GM23338 (cell line): Measurements from ENCODE around the gene ATP9B. TPM values are rescaled to one million over a fixed set of nuclear protein-coding genes. Genes with fewer than 3 reads are reported as not detected.

Experiments
- ATAC-seq: fragments of 200-7000 bp; cut with Tn5 transposase; 3 replicates; pipeline ENCODE4 v1.9.1; 2020
- DNase-seq: peaks from one replicate; pipeline ENCODE4 v3.0.0-alpha.2; 2015; ENCODE audit warnings: low spot score
- H2AFZ ChIP-seq: fragments of 200-600 bp; sonication (generic); 2 replicates; pipeline ENCODE4 v1.8.0; 2016; ENCODE audit warnings: antibody characterized with exemption, mild to moderate bottlenecking, moderate library complexity
- H3F3A ChIP-seq: fragments of 200-600 bp; sonication (generic); replicated peaks from 2 replicates; pipeline ENCODE4 v1.8.0; 2017; ENCODE audit warnings: antibody characterized with exemption, mixed run types, low read depth
- H3K27ac ChIP-seq: fragments of 200-600 bp; sonication (generic); 2 replicates; pipeline ENCODE4 v1.6.1; 2016; ENCODE audit warnings: low read depth
- H3K27me3 ChIP-seq: fragments of 200-600 bp; sonication (generic); 2 replicates; pipeline ENCODE4 v1.8.0; 2016; ENCODE audit warnings: mild to moderate bottlenecking, mixed run types, moderate library complexity; ENCODE audit not compliant: insufficient read depth
- H3K36me3 ChIP-seq: fragments of 200-600 bp; sonication (generic); 2 replicates; pipeline ENCODE4 v1.8.0; 2016; ENCODE audit warnings: mild to moderate bottlenecking; ENCODE audit not compliant: insufficient read depth
- H3K4me1 ChIP-seq: fragments of 200-600 bp; sonication (generic); 2 replicates; pipeline ENCODE4 v1.8.0; 2016; ENCODE audit warnings: mild to moderate bottlenecking, moderate library complexity; ENCODE audit not compliant: insufficient read depth
- H3K4me2 ChIP-seq: fragments of 200-600 bp; sonication (generic); 2 replicates; pipeline ENCODE4 v1.7.1; 2017; ENCODE audit warnings: mixed run types
- H3K4me3 ChIP-seq: fragments of 200-600 bp; sonication (generic); 2 replicates; pipeline ENCODE4 v1.6.1; 2016; ENCODE audit warnings: mixed run types
- H3K79me2 ChIP-seq: fragments of 200-600 bp; sonication (generic); replicated peaks from 2 replicates; pipeline ENCODE4 v1.8.0; 2017; ENCODE audit warnings: mild to moderate bottlenecking; ENCODE audit not compliant: insufficient read depth
- H3K9me2 ChIP-seq: fragments of 200-600 bp; sonication (generic); 2 replicates; pipeline ENCODE4 v1.8.0; 2017; ENCODE audit not compliant: insufficient read depth
- H4K20me1 ChIP-seq: fragments of 200-600 bp; sonication (generic); replicated peaks from 2 replicates; pipeline ENCODE4 v1.8.0; 2017; ENCODE audit warnings: mild to moderate bottlenecking; ENCODE audit not compliant: insufficient read depth
- H3K27ac Mint-ChIP-seq: 2 replicates; pipeline ENCODE4 v1.8.0; 2020; ENCODE audit warnings: inconsistent platforms, mild to moderate bottlenecking, moderate library complexity, mixed read lengths
- H3K27me3 Mint-ChIP-seq: 3 replicates; pipeline ENCODE4 v1.8.0; 2022; ENCODE audit warnings: low read depth, mild to moderate bottlenecking, moderate library complexity, mixed read lengths, inconsistent platforms; ENCODE audit not compliant: insufficient read depth, poor library complexity
- H3K36me3 Mint-ChIP-seq: 3 replicates; pipeline ENCODE4 v1.8.0; 2021; ENCODE audit warnings: low read depth, mild to moderate bottlenecking, inconsistent platforms, moderate library complexity, mixed read lengths
- H3K4me1 Mint-ChIP-seq: 3 replicates; pipeline ENCODE4 v1.8.0; 2020; ENCODE audit warnings: mild to moderate bottlenecking, inconsistent platforms, mixed read lengths
- H3K4me3 Mint-ChIP-seq: 3 replicates; pipeline ENCODE4 v1.8.0; 2021; ENCODE audit warnings: moderate library complexity, mild to moderate bottlenecking, inconsistent platforms, mixed read lengths
- H3K9me3 Mint-ChIP-seq: 3 replicates; pipeline ENCODE4 v1.8.0; 2020; ENCODE audit warnings: moderate library complexity, mild to moderate bottlenecking, inconsistent platforms, mixed read lengths
- CREB1 ChIP-seq: fragments of 250-450 bp; sonication (Bioruptor Pico); IDR thresholded peaks from 2 replicates; pipeline ENCODE4 v1.5.0; 2020; ENCODE audit warnings: low read depth, mild to moderate bottlenecking, moderate library complexity
- CTCF ChIP-seq, 2 experiments: fragments of 200-600 bp in 1 of 2; sonication (generic) in 1 of 2; conservative IDR thresholded peaks; 2 replicates each; pipeline versions ENCODE4 v1.5.1 to v1.6.1; 2016 to 2017; ENCODE audit warnings: antibody characterized with exemption in 2 of 2, low read depth in 2 of 2, mild to moderate bottlenecking in 2 of 2, moderate library complexity in 1 of 2
- ETS1 ChIP-seq: IDR thresholded peaks from 2 replicates; pipeline ENCODE4 v1.6.1; 2016; ENCODE audit warnings: antibody characterized with exemption
- EZH2 ChIP-seq: fragments of 200-600 bp; sonication (generic); IDR thresholded peaks from one replicate; pipeline ENCODE4 v1.8.0; 2017; ENCODE audit warnings: antibody characterized with exemption, mild to moderate bottlenecking, low read depth; ENCODE audit not compliant: unreplicated experiment
- JUNB ChIP-seq: IDR thresholded peaks from one replicate; pipeline ENCODE4 v1.6.1; 2016; ENCODE audit warnings: antibody characterized with exemption; ENCODE audit not compliant: unreplicated experiment
- NANOG ChIP-seq: IDR thresholded peaks from 2 replicates; pipeline ENCODE4 v1.6.1; 2016; ENCODE audit warnings: antibody characterized with exemption, borderline replicate concordance
- POLR2AphosphoS5 ChIP-seq: IDR thresholded peaks from 2 replicates; pipeline ENCODE4 v1.6.1; 2016; ENCODE audit warnings: antibody characterized with exemption, low read depth
- STAT1 ChIP-seq: IDR thresholded peaks from one replicate; pipeline ENCODE4 v1.6.1; 2016; ENCODE audit warnings: antibody characterized with exemption; ENCODE audit not compliant: unreplicated experiment
- ZNF114 ChIP-seq: fragments of 250-450 bp; sonication (Bioruptor Pico); IDR thresholded peaks from 2 replicates; pipeline ENCODE4 v1.5.0; 2020; ENCODE audit warnings: mild to moderate bottlenecking, moderate library complexity
- ZNF331 ChIP-seq: fragments of 250-450 bp; sonication (Bioruptor Pico); IDR thresholded peaks from 2 replicates; pipeline ENCODE4 v1.5.0; 2020; ENCODE audit warnings: low read depth, mild to moderate bottlenecking, moderate library complexity
- ZNF462 ChIP-seq: fragments of 250-450 bp; sonication (Bioruptor Pico); IDR thresholded peaks from 2 replicates; pipeline ENCODE4 v1.5.0; 2020; ENCODE audit warnings: mild to moderate bottlenecking, moderate library complexity
- polyA plus RNA-seq: library from polyadenylated mRNA; unstranded; fragments of >200 nt; fragmentation: Nextera tagmentation; extraction: Ambion mirVana; gene quantifications from 2 replicates; pipeline ENCODE4 v1.2.1, GENCODE V29; 2016
- total RNA-seq: library from RNA; depleted of rRNA; stranded (reverse); fragments of >200 nt; shearing (Covaris generic); gene quantifications from 2 replicates; pipeline ENCODE4 v1.2.3, GENCODE V29; 2014

Gene ATP9B
- total and polyA plus RNA-seq, 2 experiments from 2014 or later, result 14.2 to 25.6 TPM

DNA sequence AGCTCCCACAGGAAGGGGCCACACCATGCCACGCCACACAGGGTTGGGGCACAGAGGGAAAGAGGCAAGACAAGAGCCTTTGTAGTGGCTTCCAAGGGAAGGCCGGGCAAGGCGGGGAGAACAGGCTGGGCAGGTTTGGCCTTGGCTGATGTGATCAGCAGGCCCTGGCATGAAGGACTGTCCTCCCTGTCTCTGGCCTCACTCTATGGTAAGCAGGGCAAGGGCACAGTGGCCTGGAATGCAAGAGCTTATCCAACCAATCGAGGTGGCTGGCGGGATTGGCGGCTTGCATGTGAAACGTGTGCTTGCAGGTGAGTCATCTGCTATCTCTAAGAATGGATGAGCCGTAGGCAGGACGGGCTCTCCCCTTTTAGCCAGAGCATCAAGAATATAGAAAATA lies 6.4 kb upstream of the ATP9B start:
- no peak for ATAC-seq
- no peak overlapping the region for H2AFZ ChIP-seq
- peaks cover 24% of the 10 kb centered on the region for H3K9me3 Mint-ChIP-seq

DNA sequence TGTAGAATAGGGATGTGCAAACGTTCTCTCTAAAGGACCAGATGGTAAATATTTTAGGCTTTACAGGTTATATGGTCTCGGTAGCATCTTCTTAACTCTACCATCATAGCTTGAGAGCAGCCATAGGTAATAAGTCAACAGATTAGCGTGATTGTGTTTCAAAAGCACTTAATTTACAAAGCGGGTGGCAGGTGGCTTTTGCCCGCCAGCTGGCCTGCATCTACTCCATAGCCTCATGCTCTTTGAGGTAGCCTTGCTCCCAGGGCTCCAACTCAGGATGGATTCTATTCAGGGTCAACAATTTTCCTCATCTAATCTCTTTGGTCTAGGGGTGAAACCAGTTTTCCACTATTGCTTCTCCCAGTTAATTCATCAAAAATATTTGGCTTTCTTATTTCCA lies 5.0 kb upstream of the ATP9B start:
- no peaks in the 10 kb centered on the region for H3F3A ChIP-seq
- H2AFZ ChIP-seq, result no peak overlapping the region
- Mint-ChIP-seq H3K27me3 (peaks cover 14% of the 10 kb centered on the region), H3K27ac (no peak overlapping the region), H3K4me1 (no peaks in the 10 kb centered on the region; the same call in 2 of the 3 replicates), H3K4me3 (no peak overlapping the region), H3K36me3 (peaks cover 21% of the 10 kb centered on the region), H3K9me3 (peaks cover 27% of the 10 kb centered on the region)
- no peaks in the 10 kb centered on the region for H3K36me3 ChIP-seq
- DNase-seq (no peak), ATAC-seq (no peak)
- no peaks in the 10 kb centered on the region for H3K27me3 ChIP-seq
- H3K4me2 ChIP-seq, result no peak overlapping the region
- H4K20me1 ChIP-seq, result no peaks in the 10 kb centered on the region
- no peaks in the 10 kb centered on the region for H3K4me1 ChIP-seq
- H3K79me2 ChIP-seq, result no peaks in the 10 kb centered on the region
- no peaks in the 10 kb centered on the region for H3K9me2 ChIP-seq
- H3K27ac ChIP-seq, result no peak overlapping the region
- no peak overlapping the region for H3K4me3 ChIP-seq
- TF ChIP-seq EZH2 (no peak), CTCF (conservative IDR thresholded peaks at IDR 0.05; ENCODE audit: low read depth in 2 of 2) (no peak), ZNF462 (CRISPR knock-in tag) (no peak), JUNB (no peak), CREB1 (CRISPR knock-in tag) (no peak), NANOG (no peak), ETS1 (no peak)

More for the DNA sequence above, 6.4 kb upstream of the ATP9B start:
- Histone ChIP-seq H3K9me2 (no peaks in the 10 kb centered on the region), H3F3A (no peaks in the 10 kb centered on the region), H4K20me1 (no peaks in the 10 kb centered on the region), H3K4me3 (no peak overlapping the region), H3K79me2 (no peaks in the 10 kb centered on the region), H3K27ac (no peak overlapping the region), H3K4me1 (no peaks in the 10 kb centered on the region), H3K4me2 (no peak overlapping the region), H3K27me3 (no peaks in the 10 kb centered on the region), H3K36me3 (no peaks in the 10 kb centered on the region)
- Mint-ChIP-seq H3K4me1 (no peaks in the 10 kb centered on the region; the same call in 2 of the 3 replicates), H3K36me3 (peaks cover 17% of the 10 kb centered on the region), H3K27ac (no peak overlapping the region), H3K4me3 (no peak overlapping the region), H3K27me3 (peaks cover 13% of the 10 kb centered on the region)
- DNase-seq, result no peak
- no peak for TF ChIP-seq STAT1
- TF ChIP-seq ZNF331 (CRISPR knock-in tag), result no peak
- no peak for TF ChIP-seq ZNF114 (CRISPR knock-in tag)
- no peak for TF ChIP-seq EZH2
- TF ChIP-seq POLR2AphosphoS5, result no peak
- no peak for TF ChIP-seq CREB1 (CRISPR knock-in tag)
- TF ChIP-seq JUNB, result no peak
